A172 (cell line): ENCODE data around the gene RGS10. TPM values are rescaled to one million over a fixed set of nuclear protein-coding genes. Genes with fewer than 3 reads are reported as not detected.

Source experiments
- total RNA-seq: library from RNA; depleted of rRNA; stranded (reverse); fragments of >200 nt; shearing (Covaris generic); gene quantifications from 2 replicates; pipeline ENCODE4 v1.2.3, GENCODE V29; 2014; rRNA removed

RGS10 gene
- total RNA-seq, 1 experiment from 2014 or later = 106 TPM

Other genes starting within 250 kb of the RGS10 start
- 52.4 and 62.5 TPM in 2 replicates for gene TIAL1, start 54.2 kb upstream of the RGS10 start, total RNA-seq
- gene BAG3, start 108.7 kb upstream of the RGS10 start, total RNA-seq = 31.0 and 39.8 TPM in 2 replicates
- gene INPP5F, start 183.3 kb upstream of the RGS10 start, total RNA-seq = 23.5 and 33.2 TPM in 2 replicates